ENCODE data around the gene SPATA13. TPM values are rescaled to one million over a fixed set of nuclear protein-coding genes. Genes with fewer than 3 reads are reported as not detected.
"Not testable (repeated sequence)": the region's sequence is repeated elsewhere in the genome, so short reads cannot be mapped to it uniquely, and the experiment has no call there.

SPATA13 gene
- total RNA-seq = 5.7 and 8.0 TPM in 2 replicates

DNA sequence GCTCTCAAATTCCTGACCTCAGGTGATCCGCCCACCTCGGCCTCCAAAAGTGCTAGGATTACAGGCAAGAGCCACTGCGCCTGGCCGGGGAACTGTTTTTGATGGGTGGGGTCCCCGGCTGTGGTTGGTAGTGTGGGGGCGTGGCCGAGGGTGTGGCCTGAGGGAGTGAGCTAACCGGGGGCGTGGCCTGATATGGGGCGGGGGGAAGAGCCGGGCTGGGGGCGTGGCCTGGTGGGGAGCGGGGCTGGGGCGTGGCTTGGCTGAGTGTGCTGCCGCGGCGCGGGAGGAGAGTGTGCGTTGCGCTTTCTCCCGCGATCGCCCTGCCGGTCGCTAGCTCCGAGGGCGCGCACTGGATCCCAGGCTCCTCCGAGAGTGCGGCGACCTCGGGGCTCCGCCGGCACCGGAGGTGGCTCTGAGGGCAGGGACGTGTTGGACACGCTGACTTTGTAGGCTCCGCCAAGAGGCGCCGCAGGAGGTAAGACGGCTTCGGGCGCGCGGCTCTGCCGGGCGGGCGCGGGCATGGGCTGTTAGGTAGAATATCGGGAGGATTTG is at the start of gene SPATA13:
SPATA13 (plus strand) TSS at position 263 of the 552 bp plus-strand sequence. CDS start 62,210 bp downstream, outside the sequence.
- DNase-seq (ENCODE audit: low read depth, low spot score) = peak; percentile 56

DNA sequence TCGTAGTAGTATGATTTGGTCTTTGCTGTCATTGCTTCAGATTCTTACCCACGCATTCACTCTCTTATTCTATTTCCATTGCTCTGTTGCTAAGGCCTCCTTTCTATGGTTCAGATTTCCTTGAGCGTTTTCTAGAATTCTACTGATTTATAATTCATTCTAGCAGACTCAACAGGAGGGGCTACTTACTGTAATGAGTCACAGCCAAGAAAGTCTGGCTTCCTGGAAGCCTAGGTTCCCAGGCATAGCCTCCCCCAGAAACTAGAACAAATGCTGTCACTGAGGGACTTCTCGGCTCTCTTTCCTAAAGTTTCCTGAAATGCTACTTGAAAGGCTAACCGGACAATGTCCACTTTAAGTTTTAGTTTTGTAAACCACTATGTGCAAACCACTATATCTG is 47.7 kb upstream of the SPATA13 start:
- DNase-seq (ENCODE audit: low read depth, low spot score) = no peak

GRCh38 chr13:24115671-24116070 is 44.8 kb upstream of the SPATA13 start:
- DNase-seq (ENCODE audit: low read depth, low spot score) = no peak

- DNase-seq (ENCODE audit: low read depth, low spot score) = no peak
Observed at GRCh38 chr13:24116131-24116530, 44.4 kb upstream of the SPATA13 start.

DNA sequence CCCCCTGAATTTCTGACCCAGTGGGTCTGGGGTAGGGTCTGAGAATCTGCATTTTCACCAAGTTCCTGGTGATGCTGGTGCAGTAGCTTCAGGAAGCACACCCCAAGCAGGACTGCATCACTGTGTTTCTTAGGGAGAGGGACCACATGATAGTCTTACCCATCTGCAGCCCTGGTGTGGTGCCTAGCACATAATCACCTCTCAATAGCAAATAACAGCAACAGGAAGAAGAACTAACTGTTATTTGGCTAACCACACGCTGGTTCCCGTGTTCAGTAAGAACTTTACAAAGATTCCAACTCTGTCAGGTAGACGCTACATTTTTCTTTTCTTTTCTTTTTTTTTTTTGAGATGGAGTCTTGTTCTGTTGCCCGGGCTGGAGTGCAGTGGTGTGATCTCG is 41.9 kb upstream of the SPATA13 start:
- no peak for DNase-seq (ENCODE audit: low read depth, low spot score)

- DNase-seq (ENCODE audit: low read depth, low spot score) = no peak
Observed at GRCh38 chr13:24119626-24120508, 40.7 kb upstream of the SPATA13 start.

GRCh38 chr13:24122045-24122444 is 38.5 kb upstream of the SPATA13 start:
- DNase-seq (ENCODE audit: low read depth, low spot score) = not testable (repeated sequence)

- DNase-seq (ENCODE audit: low read depth, low spot score) = no peak
Observed at GRCh38 chr13:24122569-24122968, 38.0 kb upstream of the SPATA13 start.

- no peak for DNase-seq (ENCODE audit: low read depth, low spot score)
Observed at GRCh38 chr13:24123761-24124160, 36.8 kb upstream of the SPATA13 start.

GRCh38 chr13:24124789-24125476 is 35.6 kb upstream of the SPATA13 start:
- peak; percentile 27 for DNase-seq (ENCODE audit: low read depth, low spot score)

DNA sequence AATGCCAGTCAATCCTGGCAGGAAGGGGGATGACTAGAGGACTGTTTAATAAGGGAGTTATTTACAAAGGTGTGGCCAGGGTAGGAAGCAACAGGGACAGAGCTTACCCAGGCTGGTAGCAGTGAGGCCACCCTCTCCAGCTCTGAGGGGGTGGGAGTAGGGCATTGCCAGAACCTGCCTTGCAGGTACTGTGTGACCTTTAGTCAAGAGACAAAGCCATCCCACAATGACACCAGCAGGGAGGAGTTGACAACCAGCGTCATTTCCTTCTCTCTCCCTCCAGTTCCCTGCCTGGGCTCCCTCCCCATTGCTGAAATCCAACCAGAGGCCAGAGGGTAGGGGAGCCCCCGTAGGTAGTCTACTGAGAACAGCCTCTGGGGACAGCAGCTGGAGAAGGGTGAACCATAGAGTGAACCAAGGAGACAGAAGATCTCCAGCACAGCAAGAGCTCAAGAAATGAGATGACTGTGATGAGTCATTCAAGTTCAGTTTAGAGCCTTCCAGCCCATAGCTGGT is 33.3 kb upstream of the SPATA13 start:
- DNase-seq (ENCODE audit: low read depth, low spot score) = no peak

DNA sequence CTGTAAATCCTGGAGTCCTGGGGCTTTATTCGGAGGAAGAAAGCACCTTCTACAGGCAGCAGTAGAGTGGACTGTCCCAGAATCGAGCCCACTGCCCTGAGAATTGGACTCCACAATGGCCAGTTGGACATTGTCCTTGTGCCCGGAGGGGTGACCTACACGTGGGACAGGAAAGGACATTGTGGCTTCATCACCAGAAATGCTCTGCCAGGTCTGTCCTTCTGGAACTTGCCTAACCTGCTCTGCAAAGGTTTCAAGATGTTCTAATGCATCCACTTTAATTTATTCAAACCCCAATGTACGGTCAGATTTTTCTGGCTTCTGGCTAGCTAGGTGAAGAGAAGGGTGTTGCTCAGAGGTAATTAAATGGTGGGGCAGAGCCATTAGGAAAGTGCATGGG is 32.4 kb upstream of the SPATA13 start:
- no peak for DNase-seq (ENCODE audit: low read depth, low spot score)

- DNase-seq (ENCODE audit: low read depth, low spot score) = no peak
Observed at GRCh38 chr13:24128962-24129361, 31.6 kb upstream of the SPATA13 start.

DNA sequence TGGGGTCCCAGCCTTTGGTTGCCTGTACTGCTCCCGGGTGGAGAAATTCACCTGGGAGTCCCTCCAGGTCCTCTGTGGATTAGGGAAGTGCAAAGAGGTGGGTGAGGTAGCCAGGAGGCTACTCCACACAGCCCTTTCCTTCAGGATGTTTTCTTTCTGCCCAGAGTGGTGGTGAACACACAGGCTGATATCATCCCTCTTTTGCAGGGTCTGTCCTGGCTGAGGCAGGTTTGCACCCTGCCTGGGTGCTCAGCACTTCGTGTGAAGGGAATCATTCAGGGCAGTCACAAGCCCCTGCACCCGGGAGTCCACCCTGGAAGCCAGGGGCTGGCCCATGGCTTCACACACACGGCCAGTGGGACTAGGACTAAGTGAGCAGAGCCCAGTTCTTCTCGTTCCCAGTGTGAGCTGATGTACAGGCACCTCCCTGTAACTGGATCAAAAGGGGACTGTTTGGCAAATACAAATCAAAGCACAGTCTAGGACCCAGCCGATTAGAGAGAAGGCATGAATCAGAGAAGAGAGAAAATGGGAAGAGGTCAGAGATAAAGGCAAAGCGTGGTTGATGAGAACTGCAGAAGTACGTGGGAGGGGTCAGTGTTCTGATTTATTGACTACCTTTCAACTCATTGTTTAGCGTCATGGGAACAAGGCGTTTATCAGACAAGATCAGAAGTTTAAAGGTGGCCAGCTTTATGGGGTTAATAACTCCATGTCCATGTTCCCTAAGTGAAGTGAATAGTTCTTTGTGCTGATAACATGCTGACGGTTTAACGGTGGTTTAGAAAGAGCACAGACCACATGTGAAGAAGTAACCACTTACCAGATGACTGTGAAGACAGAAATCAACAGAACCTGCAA is 30.4 kb upstream of the SPATA13 start:
- DNase-seq (ENCODE audit: low read depth, low spot score) = no peak

- no peak for DNase-seq (ENCODE audit: low read depth, low spot score)
Observed at GRCh38 chr13:24131749-24132148, 28.8 kb upstream of the SPATA13 start.

GRCh38 chr13:24133021-24133795 is 27.3 kb upstream of the SPATA13 start:
- no peak for DNase-seq (ENCODE audit: low read depth, low spot score)

DNA sequence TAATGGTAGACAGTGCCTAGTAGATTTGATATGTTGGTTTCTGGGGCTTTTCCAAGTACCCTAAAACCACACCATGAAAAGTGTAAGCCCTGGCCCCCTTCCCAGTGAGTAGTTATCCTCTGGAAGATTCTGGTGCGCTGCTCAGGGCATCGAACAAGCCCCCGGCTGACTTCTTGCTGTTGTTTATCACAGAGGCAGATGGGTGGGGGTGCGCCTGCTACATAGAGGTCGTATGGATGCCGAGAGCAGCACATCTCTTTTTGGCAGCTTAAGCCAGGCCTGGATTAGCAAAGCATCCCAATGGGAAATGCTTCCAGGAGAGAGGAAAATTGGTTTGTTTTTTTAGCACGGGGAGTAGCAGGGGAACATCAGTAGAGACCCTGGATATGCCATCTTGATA is 26.3 kb upstream of the SPATA13 start:
- DNase-seq (ENCODE audit: low read depth, low spot score) = no peak

DNA sequence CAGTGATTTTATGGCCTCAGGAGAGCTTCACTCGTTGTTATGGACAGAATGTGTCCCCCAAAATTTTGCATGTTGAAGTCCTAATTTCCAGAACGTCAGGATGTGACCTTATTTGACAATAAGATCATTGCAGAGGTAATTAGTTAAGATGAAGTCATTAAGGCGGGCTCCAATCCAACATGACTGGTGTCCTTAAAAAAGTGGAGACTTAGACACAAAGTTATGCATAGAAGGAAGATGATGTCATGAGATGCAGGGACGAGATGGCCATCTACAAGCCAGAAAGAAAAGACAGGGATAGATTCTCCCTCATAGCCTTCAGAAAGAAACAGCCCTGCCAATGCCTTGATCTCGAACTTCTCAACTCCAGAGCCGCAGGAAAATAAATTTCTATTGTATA is 25.8 kb upstream of the SPATA13 start:
- DNase-seq (ENCODE audit: low read depth, low spot score) = no peak

DNA sequence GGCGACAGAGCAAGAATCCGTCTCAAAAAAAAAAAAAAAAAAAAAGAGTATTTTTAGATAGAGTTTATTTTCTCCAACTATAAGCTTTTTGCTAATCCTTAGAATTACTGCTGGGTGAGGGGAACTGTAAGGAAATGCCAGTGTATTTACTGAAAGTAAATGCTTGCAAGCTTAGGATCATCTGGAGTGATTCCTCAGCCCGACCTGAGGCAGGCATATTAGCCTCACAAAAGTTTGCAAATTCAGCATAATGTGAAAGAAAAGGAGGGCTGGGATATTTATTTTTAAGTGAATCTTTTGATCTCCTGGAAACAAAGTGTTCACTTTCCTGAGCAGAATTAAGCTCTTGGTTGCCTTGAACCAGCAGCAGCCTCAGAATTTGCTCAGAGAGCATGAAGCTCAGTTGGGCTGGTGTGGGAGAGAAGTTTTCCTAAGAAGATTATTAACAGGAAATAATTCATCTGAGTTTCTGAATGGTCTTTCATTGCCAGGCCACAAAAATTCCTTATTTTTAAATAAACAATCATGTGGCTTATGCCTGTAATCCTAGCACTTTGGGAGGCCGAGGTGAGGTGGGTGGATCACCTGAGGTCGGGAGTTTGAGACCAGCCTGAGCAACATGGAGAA is 24.7 kb upstream of the SPATA13 start:
- no peak for DNase-seq (ENCODE audit: low read depth, low spot score)

DNA sequence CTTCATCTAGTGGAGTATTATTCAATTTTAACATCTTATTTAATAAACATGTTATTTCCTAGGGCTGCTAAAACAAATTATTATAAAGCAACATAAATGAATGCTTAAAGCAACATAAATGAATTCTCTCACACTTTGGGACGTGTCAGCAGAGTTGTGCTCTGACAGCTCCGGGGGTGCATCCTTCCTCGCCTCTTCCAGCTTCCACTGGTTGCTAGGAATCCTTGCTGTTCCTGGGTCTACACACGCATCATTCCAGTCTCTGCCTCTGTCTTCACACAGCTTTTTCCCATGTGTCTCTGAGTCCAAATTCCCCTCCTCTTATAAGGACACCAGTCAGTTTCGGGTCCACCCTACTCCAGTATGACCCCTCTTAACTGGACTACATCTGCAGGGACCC is 21.6 kb upstream of the SPATA13 start:
- DNase-seq (ENCODE audit: low read depth, low spot score) = no peak

Measured in pulmonary artery endothelial cell (primary cell).